Vagina (tissue), 2 donors: ENCODE data around the gene TSPEAR. TPM values are rescaled to one million over a fixed set of nuclear protein-coding genes. Genes with fewer than 3 reads are reported as not detected.

Experiments used
- DNase-seq, 2 donors: peaks; one replicate each; pipeline ENCODE4 v3.0.0-alpha.2; 2017; ENCODE audit errors: extremely low spot score in 2 of 2
- H3K27ac ChIP-seq: fragments of 200-600 bp; sonication (generic); one replicate; pipeline ENCODE4 v1.5.1; 2019
- H3K27me3 ChIP-seq: fragments of 200-600 bp; sonication (generic); one replicate; pipeline ENCODE4 v1.5.1; 2019
- H3K36me3 ChIP-seq, 2 donors: fragments of 200-600 bp; sonication (generic); one replicate each; pipeline ENCODE4 v1.5.1; 2017 to 2019
- H3K4me1 ChIP-seq: fragments of 200-600 bp; sonication (generic); one replicate; pipeline ENCODE4 v1.5.1; 2019
- H3K4me3 ChIP-seq, 2 donors: fragments of 200-600 bp; sonication (generic); 1 replicate in 1 of 2; 2 replicates in 1 of 2; pipeline ENCODE4 v1.5.1; 2016 to 2019
- H3K9me3 ChIP-seq: fragments of 200-600 bp; sonication (generic); one replicate; pipeline ENCODE4 v1.5.1; 2019
- CTCF ChIP-seq, 3 experiments: fragments of 450-650 bp in 2 of 3; fragments of 200-600 bp in 1 of 3; sonication (generic) in 1 of 3; IDR thresholded peaks; one replicate each; pipeline ENCODE4 v1.5.1; 2017 to 2019; ENCODE audit warnings: antibody characterized with exemption in 3 of 3, mild to moderate bottlenecking in 2 of 3, moderate library complexity in 2 of 3
- POLR2A ChIP-seq, 2 donors: fragments of 450-650 bp; IDR thresholded peaks; one replicate each; pipeline ENCODE4 v1.6.1; 2017; ENCODE audit warnings: antibody characterized with exemption in 2 of 2, mild to moderate bottlenecking in 2 of 2, moderate library complexity in 2 of 2
- POLR2AphosphoS5 ChIP-seq, 2 donors: sonication (generic); formaldehyde crosslinking; IDR thresholded peaks; one replicate each; pipeline ENCODE4 v1.9.0; 2017; ENCODE audit warnings: antibody characterized with exemption in 2 of 2, mild to moderate bottlenecking in 2 of 2, low read depth in 1 of 2; ENCODE audit not compliant: insufficient read depth in 1 of 2
- intact Hi-C: fragments of 100-400 bp; cut with DNase I; formaldehyde crosslinking; loops from one replicate; pipeline ENCODE4 v1.15.1; 2023
- total RNA-seq: library from RNA; depleted of rRNA; stranded (reverse); fragments of >200 nt; gene quantifications from one replicate; pipeline ENCODE4 v1.2.3, GENCODE V29; 2016

TSPEAR gene
- total RNA-seq, 1 donor from 2014 or later: not detected

- H3K4me3 ChIP-seq: no peak overlapping the region
- no peak for DNase-seq
- no peaks in the 10 kb centered on the region for H3K36me3 ChIP-seq
- H3K27me3 ChIP-seq: no peaks in the 10 kb centered on the region
- no peaks in the 10 kb centered on the region for H3K9me3 ChIP-seq
- TF ChIP-seq POLR2A (IDR thresholded peaks at IDR 0.05) (no peak), POLR2AphosphoS5 (IDR thresholded peaks at IDR 0.05; ENCODE audit: insufficient read depth in 1 of 2, low read depth in 1 of 2) (no peak), CTCF (IDR thresholded peaks at IDR 0.05) (no peak)
- no peak overlapping the region for H3K27ac ChIP-seq
- intact Hi-C loops: no loop called here
- peaks cover 27% of the 10 kb centered on the region for H3K4me1 ChIP-seq
These were observed 37.9 kb upstream of the TSPEAR start for GRCh38 chr21:44749116-44749758.

- intact Hi-C loops: no loop called here
- DNase-seq: no peak
- Histone ChIP-seq H3K9me3 (no peaks in the 10 kb centered on the region), H3K27ac (no peak overlapping the region), H3K36me3 (no peaks in the 10 kb centered on the region), H3K4me1 (peaks cover 27% of the 10 kb centered on the region), H3K27me3 (no peaks in the 10 kb centered on the region), H3K4me3 (no peak overlapping the region)
- no peak for TF ChIP-seq CTCF (IDR thresholded peaks at IDR 0.05)
- TF ChIP-seq POLR2A (IDR thresholded peaks at IDR 0.05): no peak
- no peak for TF ChIP-seq POLR2AphosphoS5 (IDR thresholded peaks at IDR 0.05; ENCODE audit: insufficient read depth in 1 of 2, low read depth in 1 of 2)
These were observed 37.2 kb upstream of the TSPEAR start for GRCh38 chr21:44748621-44749020.

- intact Hi-C loops: no loop called here
- H3K36me3 ChIP-seq: no peaks in the 10 kb centered on the region
- H3K27ac ChIP-seq: no peak overlapping the region
- H3K27me3 ChIP-seq: no peaks in the 10 kb centered on the region
- peaks cover 8% of the 10 kb centered on the region for H3K9me3 ChIP-seq
- TF ChIP-seq POLR2AphosphoS5 (IDR thresholded peaks at IDR 0.05; ENCODE audit: insufficient read depth in 1 of 2, low read depth in 1 of 2): no peak
- no peak for TF ChIP-seq POLR2A (IDR thresholded peaks at IDR 0.05)
- no peak for TF ChIP-seq CTCF (IDR thresholded peaks at IDR 0.05)
- H3K4me1 ChIP-seq: no peaks in the 10 kb centered on the region
- DNase-seq: no peak
- H3K4me3 ChIP-seq: no peak overlapping the region
These were observed 31.2 kb upstream of the TSPEAR start for GRCh38 chr21:44742418-44743153.

GRCh38 chr21:44741921-44742320, 30.5 kb upstream of the TSPEAR start:
- intact Hi-C loops: no loop called here
- Histone ChIP-seq H3K4me3 (no peak overlapping the region), H3K36me3 (no peaks in the 10 kb centered on the region), H3K27ac (no peak overlapping the region), H3K9me3 (peaks cover 12% of the 10 kb centered on the region), H3K4me1 (no peaks in the 10 kb centered on the region), H3K27me3 (no peaks in the 10 kb centered on the region)
- TF ChIP-seq CTCF (IDR thresholded peaks at IDR 0.05): no peak
- no peak for TF ChIP-seq POLR2A (IDR thresholded peaks at IDR 0.05)
- no peak for TF ChIP-seq POLR2AphosphoS5 (IDR thresholded peaks at IDR 0.05; ENCODE audit: insufficient read depth in 1 of 2, low read depth in 1 of 2)
- DNase-seq: no peak

- Histone ChIP-seq H3K4me3 (no peak overlapping the region), H3K27me3 (no peaks in the 10 kb centered on the region), H3K36me3 (no peaks in the 10 kb centered on the region), H3K4me1 (no peaks in the 10 kb centered on the region), H3K9me3 (peaks cover 12% of the 10 kb centered on the region), H3K27ac (no peak overlapping the region)
- intact Hi-C loops: no loop called here
- DNase-seq: no peak
- TF ChIP-seq POLR2AphosphoS5 (IDR thresholded peaks at IDR 0.05; ENCODE audit: insufficient read depth in 1 of 2, low read depth in 1 of 2) (no peak), CTCF (IDR thresholded peaks at IDR 0.05) (no peak), POLR2A (IDR thresholded peaks at IDR 0.05) (no peak)
These were observed 29.4 kb upstream of the TSPEAR start for GRCh38 chr21:44740742-44741141.
